GM18517 (cell line): ENCODE results near the gene MED10.

ENCODE experiments used
- ATAC-seq: cut with Tn5 transposase; IDR thresholded peaks from one replicate; pipeline ENCODE4 v1.9.1; 2021; ENCODE audit warnings: mild to moderate bottlenecking, moderate library complexity; ENCODE audit not compliant: unreplicated experiment

The MED10 gene

DNA sequence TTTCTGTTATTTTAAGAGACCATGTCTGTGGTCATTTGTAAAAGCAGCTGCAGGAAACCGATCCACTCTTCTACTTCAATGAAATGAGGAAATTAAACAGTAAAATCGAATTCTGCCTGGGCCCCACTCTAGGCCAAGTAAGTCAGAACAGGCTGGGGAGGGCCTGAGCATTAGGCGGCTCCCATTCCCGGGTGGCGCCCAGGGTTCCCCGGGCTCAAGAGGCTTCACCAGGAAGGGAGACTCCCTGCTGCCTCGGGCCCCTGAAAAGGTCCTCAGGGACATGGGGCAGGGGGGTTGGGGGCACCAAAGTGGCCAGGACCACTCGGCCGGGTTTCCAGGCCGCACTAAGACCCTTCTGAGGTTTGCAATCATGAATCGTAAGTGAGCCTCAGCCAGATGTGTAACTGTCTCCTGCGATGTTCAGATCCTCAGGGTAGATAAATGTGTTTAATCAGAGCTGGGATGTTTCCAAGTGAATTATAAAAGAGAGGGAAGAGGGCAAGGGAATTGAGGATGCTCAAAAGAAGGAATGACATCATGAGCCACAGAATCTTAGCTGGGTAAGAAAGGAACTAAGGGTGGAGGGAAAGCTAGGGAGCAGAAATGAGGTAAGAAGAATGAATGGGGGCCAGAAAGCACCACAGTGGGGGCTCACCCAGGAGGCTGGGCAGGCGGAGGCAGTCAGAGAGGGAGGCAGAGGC, 24.6 kb downstream of the MED10 start:
- ATAC-seq: no peak

DNA sequence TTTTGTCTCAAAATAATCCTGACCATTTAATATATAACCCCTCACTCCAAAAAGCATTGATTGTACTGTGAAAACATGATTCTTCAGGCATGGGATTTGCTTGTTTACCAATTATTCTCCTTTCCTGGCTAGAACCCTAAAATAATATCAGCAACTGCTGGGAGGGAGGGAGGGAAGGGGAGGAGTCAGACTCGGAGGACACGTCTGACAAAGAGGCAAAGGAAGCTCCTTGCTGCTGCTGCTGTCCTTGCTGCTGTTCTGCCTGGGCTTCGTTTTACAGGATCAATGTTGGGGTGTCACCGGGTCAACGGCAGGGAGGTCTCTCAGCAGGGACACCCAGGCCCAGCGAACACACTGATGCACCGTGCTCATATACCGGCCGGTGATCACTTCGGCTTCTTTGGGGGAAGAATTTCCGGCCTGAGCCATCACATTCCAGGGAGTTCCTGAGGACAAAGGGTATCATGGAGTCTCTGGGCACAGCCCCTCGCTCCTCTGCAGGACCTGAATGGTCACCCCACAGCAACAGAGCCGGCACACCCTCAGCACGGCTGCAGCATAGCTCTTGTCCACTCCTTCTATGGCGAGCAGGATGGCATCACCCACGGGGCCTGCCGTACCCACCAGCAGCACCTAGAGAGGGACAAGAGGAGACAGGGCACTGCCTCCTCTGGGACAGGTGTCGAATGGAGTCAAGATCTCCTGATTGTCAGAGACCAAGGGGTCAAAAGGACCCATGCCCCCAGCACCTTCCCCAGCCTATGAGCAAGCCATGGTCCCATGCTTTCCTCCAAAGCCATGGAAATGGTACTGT, 27.9 kb downstream of the MED10 start:
- ATAC-seq: no peak

DNA sequence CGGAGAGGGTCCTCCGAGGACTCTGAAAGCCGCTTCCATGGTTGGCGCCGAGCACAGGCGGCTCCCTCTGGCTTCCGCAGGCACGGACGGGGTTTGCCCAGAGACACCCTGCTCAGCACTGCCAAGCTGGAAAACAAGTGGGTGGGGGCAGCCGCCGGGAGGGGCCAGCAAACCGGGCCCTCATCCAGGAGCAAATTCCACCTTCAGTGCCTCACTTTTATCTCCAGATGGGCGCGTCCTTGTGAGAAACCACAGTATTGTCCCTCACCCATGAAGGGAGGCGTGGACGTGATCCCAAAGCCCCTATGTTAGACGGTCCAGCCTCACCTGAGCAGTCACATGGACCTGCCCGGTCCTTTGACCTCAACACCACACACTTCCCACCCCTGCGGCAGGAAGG, 29.0 kb downstream of the MED10 start:
- no peak for ATAC-seq

DNA sequence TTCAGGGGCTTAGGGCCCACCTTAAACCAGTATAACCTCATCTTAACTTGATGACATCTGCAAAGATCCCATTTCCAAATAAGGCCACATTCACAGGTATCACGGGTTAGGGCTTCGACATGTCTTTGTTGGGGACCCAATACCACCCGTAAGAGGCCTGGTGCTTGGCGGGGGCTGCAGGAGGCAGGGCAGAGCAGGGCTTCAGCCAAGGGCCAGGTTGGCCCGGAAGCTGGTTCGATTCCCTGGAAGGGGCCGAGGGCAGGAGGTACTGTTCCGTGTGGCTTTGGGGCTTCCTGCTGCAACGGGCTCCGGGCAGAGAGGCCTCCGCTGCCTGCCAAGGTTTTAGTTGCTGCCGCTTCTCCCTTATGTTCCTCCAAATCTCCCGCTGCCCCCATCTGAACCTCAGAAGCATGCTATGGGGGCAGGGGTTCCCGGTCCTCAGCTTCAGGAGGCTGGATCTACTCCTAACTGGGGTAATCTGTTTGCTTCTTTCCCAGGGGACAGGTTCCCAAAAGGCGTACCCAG, 29.8 kb downstream of the MED10 start:
- ATAC-seq: no peak

DNA sequence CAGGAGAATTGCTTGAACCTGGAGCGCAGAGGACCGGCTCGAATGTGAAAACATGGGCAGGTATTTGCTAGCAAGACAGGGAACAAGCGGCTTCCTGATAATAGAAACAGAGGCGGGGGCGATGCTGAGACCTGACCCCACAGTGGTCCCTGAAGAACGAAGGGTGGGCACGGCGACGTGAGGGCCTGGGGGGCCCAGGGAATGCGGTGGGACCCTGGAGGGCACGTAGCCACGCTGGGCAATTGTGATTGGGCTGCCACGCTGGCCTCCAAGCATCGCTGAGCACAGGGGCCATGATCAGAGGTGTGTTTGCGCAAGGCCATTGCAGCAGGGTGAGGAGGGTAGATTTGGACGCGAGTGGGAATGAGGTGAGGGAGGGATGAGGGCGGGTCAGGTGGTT, 30.7 kb downstream of the MED10 start:
- ATAC-seq: no peak

DNA sequence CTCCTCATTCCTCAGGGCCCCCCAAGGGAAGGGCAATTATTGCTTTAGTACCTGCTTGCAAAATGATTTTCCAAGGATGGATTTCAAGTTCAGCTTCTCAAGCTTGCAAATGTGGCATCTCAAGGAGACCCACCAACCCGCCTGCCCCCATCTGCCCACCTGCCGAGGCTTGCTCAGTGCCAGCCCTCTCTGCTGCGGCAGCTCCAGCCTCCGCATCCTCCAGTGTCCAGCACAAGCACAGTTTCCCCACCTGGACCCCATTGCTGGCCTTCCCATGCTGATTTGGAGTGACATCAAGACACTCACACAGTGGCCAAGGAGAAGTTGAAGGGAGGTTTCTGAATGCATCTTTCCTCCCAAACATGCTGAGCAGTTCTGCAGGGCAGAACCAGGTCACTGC, 31.2 kb downstream of the MED10 start:
- no peak for ATAC-seq

DNA sequence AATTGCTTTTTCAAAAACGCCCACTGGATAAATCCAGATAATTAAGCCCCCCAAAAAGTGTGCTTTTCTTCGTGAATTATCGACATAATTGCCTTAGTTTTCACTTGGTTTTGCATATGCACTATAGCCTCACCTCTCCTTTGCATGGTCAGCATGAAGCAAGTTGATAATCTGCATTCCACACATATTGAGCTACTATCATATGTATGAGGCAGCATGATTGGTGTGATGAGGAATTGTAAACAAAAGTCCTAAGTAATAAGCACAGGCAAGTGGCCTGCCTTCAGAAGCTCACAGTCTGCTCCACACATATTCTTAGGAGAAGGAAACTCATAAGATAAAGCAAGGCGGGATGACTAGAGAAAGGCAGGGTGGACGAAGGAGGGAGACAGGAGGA, 33.8 kb downstream of the MED10 start:
- no peak for ATAC-seq

DNA sequence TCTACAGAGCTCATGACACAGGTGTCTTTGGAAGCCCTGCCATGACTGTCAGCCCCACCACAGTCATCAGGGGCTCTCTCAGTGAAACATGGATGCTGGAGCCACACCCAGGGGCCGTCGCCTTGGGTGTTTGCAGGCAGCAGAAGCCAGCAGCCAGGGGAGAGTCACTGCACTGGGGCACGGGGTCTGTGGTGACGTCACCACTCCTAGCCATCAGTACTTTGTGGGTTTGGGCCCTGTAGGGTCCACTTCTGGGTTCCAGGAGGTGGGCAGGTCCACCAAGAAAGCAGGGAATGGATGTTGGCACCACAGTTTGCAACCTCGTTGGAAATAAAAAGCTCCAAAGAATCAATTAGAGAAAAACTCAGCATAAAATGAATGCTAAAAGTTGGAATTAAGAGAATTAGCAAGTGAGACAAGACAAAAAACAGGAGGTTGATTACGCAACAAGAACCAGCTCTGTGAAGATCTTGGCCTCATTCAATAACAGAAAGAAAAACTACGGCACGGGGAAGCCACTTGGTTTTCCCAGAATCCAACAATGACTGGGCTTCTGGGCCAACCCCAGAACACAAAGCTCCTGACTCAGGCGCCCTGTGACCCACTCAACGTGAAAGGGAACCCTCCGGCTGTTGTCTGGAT, 34.3 kb downstream of the MED10 start:
- ATAC-seq: no peak

DNA sequence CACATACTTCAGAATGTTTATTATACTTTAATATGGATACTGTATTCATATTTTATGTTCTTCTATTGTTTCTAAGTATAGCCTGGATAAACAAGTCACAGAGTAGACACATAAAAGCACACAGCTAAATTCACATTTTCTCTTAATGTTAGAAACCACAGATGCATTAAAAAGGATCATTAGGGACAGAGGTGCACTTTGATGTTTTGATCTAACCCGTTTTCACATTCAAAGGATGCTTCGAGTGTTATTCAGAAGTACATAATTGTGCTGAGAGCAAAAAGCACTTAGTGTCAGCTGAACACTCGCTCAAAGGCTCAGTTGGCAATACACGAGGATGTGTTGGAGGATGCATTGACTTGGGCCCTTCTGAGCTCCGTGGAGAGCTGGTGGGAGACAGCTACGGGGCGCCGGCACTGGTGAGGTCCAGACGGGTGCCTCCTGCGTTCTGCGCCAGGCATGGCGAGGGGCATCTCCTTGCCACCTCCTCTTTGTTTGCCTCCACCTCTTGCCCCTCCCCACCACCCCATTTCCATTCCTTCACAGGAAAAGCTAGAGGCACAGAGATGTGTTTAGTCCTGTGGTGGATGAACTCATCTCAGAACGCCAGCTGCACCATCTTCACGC, 35.5 kb downstream of the MED10 start:
- no peak for ATAC-seq

DNA sequence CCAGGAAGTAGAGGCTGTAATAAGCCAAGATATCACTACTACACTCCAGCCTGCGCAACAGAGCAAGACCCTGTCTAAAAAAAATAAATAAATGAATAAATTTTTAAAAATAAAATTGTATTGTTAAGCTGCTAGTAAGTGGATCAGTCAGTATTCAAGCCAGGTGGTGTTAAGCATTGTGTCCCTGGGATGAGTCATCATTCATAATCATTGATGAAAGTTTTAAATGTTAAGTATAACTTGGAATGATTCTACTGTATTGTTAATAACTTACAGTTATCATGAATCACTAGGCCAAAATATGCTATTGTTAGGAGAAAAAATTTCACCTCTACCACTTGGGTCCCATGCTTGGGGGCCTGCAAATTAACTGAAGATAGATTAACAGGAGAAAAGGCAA, 38.2 kb downstream of the MED10 start:
- no peak for ATAC-seq

DNA sequence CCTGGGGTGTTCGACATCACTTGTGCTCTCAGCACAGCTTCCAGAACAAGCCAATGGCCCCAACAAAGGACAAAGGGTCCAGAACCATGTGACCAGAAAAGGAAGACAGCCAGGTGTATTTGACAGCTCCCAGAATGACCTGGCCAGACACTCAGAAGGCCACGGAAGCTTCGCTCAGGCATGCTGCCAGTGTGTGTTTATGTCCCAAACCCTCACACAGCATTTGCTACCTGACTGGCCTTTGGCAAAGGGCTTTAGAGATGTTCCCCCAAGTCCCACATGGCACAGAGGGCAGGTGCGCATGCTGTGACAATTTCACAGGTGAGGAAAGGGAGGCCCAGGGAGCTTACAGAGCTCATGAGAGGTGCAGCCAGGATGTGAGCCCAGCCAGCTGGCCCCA, 39.5 kb downstream of the MED10 start:
- ATAC-seq: no peak

DNA sequence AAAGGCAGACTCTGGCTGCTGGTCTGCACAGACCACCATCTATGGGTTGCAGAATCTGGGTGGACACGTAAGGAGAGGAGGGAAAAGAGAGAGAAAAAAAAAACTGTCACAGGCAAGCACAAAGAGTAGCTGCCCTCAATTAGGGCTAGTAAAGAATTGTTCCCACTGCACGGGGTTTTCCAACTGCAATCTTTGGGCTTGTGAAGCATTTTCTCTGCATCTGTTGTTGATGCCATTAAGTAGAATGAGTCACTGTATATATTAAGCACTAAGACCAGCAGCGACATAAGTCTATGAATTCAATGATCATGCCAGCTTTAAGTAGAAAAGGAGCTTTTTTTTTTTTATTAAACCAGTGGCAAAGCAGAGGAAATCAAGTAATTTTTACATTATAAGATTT, 40.2 kb downstream of the MED10 start:
- no peak for ATAC-seq

DNA sequence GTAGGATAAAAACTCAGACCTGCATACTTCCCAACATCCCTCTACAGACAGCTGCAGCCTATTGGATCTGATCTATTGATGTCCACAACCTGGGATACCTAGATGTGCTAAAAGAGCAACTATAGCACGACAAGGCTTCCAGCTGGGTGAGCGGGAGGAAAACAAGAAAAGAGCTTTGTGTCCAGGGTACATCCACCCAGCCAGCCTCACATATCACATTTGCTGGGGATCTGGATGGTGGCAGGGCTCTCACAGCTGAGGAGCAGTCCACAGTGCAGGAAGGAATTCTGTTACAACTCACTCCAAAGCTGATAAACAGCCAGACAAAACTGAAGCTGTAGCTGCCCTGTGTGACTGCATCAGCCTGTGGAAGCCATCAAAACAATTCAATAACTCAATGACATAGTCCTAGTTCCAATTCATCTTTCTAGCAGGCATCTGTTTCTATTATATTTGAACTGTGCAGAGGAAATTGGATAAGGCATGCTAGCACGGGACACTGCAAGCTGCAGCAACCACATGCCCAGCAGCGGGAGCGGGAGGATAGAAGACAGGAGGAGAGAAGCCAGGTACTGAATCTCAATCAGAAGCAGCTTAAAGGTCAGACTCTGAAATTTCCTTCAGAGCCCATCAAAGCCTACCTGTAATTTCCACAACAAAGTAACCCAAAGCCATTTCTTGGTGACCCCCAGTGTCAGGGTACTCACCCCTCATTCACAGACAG, 45.0 kb downstream of the MED10 start:
- ATAC-seq: no peak

DNA sequence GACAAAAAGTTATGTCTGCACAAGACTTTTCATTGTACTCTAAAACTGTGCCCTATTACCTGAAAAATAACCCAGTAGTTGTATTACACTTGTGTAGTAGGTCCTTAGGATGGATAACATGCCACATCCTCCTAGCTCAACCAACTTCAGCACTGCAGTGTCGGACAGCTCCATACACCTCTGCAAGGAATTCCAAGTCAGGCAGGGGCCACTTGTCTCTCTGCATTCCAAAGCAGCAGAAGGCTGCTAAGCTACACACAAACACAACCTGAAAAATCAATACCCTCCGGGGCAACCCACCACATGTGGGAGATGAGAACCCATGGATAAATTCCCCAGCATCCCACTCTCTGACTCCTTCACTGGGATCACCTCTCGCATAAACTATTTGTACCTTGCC, 50.2 kb downstream of the MED10 start:
- ATAC-seq: no peak

DNA sequence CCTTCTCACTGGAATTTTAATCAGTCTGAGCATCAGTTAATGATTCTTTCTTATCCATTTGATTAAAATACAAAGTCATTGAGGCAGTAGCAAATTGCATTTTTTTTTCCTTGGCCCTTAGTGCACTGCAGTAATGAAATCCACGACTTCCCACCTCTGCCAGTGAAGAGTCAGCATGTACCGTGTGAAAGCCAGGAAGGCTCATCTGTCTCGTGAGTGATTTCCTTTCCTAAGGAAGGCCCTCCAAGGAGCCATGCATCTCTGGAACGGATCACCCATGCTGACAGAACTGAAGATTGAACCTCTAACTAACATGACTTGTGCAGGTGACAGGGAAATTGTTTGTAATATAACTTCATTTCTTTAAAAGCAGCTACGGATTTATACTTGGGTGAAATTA, 51.6 kb downstream of the MED10 start:
- ATAC-seq: no peak

DNA sequence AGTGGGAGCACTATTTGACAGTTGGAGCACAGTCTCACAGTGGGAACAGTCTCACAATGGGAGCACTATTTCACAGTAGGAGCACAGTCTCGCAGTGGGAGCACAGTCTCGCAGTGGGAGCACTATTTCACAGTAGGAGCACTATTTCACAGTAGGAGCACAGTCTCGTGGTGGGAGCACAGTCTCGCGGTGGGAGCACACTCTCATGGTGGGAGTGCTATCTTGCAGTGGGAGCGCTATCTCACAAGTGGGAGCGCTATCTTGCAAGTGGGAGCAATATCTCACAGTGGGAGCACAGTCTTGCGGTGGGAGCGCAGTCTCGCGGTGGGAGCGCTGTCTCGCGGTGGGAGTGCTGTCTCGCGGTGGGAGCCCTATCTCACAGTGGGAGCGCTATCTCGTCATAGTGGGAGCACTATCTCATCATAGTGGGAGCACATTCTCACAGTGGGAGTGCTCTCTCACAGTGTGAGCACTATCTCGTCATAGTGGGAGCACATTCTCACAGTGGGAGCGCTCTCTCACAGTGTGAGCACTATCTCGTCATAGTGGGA, 56.1 kb downstream of the MED10 start:
- ATAC-seq: no peak
